C4-2B (cell line): ENCODE measurements around the gene KRT23.

Experiments used
- ZFX ChIP-seq: fragments of 450-650 bp; IDR thresholded peaks from 2 replicates; pipeline ENCODE4 v1.6.1; 2017
- TF ChIP-seq, protein P1 (sequence below): fragments of 450-650 bp; conservative IDR thresholded peaks from 2 replicates; pipeline ENCODE4 v1.5.1; 2017; ENCODE audit warnings: mild to moderate bottlenecking

DNA sequence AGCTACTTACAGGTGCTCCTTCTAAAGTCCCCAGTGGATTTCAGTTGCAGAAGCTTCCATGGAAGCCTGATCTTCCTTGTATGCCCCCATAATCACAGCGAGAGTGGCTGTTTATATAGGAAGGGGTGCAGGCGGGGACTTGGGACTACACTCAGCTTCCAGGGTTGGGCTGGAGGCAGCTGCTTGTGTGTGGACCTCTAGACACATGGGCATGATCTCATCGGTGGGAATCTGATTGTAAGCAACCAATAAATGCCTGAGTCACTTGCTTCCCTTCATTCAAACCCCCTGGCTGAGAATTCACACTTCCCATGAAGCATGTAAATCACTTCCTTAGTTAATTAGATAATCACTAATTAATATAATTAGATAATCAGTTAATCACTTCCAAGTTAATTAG is 51.4 kb downstream of the KRT23 start:
- TF ChIP-seq, protein P1, sequence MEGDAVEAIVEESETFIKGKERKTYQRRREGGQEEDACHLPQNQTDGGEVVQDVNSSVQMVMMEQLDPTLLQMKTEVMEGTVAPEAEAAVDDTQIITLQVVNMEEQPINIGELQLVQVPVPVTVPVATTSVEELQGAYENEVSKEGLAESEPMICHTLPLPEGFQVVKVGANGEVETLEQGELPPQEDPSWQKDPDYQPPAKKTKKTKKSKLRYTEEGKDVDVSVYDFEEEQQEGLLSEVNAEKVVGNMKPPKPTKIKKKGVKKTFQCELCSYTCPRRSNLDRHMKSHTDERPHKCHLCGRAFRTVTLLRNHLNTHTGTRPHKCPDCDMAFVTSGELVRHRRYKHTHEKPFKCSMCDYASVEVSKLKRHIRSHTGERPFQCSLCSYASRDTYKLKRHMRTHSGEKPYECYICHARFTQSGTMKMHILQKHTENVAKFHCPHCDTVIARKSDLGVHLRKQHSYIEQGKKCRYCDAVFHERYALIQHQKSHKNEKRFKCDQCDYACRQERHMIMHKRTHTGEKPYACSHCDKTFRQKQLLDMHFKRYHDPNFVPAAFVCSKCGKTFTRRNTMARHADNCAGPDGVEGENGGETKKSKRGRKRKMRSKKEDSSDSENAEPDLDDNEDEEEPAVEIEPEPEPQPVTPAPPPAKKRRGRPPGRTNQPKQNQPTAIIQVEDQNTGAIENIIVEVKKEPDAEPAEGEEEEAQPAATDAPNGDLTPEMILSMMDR: no peak
- TF ChIP-seq ZFX: no peak
